ENCODE measurements around the gene POLR3E. TPM values are rescaled to one million over a fixed set of nuclear protein-coding genes. Genes with fewer than 3 reads are reported as not detected.

The POLR3E gene
- total and polyA plus RNA-seq, 2 donors (not counting 3 experiments of a cell fraction or from before 2014, with no cell fraction given) = 48.3 to 62.2 TPM

DNA sequence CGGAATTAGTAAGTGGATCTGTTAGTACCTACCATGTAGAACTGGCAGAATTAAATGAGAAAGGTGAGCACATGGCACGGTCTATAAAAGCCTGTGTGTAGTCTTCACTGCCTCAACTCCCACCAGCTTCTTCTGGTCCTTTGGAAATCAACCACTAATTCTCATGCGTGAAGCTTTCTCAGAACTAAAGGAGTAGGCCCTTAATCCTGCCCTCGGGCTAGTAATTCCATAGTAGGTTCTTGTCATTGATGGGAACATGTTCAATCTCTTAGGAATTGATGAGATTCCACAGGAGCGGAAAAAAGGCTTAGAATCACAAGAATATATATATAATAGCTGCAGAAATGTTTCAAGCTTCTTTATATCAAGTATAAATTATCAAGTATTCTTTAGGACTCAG lies 55.5 kb downstream of the POLR3E start:
- intact Hi-C loops (cut with micrococcal nuclease) (no loop called here), dilution Hi-C loops (cut with MboI; ENCODE audit: extremely low pct_ligation_motif_present, low sequenced_read_pairs) (no loop called here)
- H3K9ac ChIP-seq (replicated peaks; ENCODE audit: extremely low read depth, insufficient read depth, low read length) = no peak overlapping the region

More for the DNA sequence above, 55.5 kb downstream of the POLR3E start:
- CTCF ChIA-PET = interaction anchor here (1.3 to 2.8 kb wide), 5 partner anchors 9 to 50 kb away, joined by 3 to 13 read pairs (median 5); no protein-coding TSS in a partner anchor
- peaks cover 3% of the 10 kb centered on the region for H3K4me1 ChIP-seq (ENCODE audit: control insufficient read depth, extremely low read depth, insufficient read depth, low read length)
- FAIRE-seq (no peak), DNase-seq (ENCODE audit: low read depth, low spot score) (no peak)
- H3K9me1 ChIP-seq (replicated peaks; ENCODE audit: control insufficient read depth, extremely low read depth, insufficient read depth, low read length) = no peaks in the 10 kb centered on the region
- H3K4me2 ChIP-seq (ENCODE audit: insufficient read depth, low read length) = no peak overlapping the region
- H4K20me1 ChIP-seq (replicated peaks; ENCODE audit: control insufficient read depth, extremely low read depth, insufficient read depth, low read length) = no peaks in the 10 kb centered on the region
- POLR2A ChIA-PET = no interaction called here
- H3K9me3 ChIP-seq (replicated peaks; ENCODE audit: control insufficient read depth, insufficient read depth, low read length) = no peaks in the 10 kb centered on the region
- H3K27ac ChIP-seq (ENCODE audit: insufficient read depth, low read depth, low read length) = no peak overlapping the region
- peaks cover 60% of the 10 kb centered on the region for H3K79me2 ChIP-seq (ENCODE audit: control insufficient read depth, insufficient read depth, low read length)
- no peak overlapping the region for H3K4me3 ChIP-seq (replicated peaks in 1 of 3; ENCODE audit: insufficient read depth in 1 of 3, low read depth in 1 of 3, low read length in 3 of 3)
- H3K36me3 ChIP-seq (ENCODE audit: control insufficient read depth in 2 of 2, extremely low read depth in 1 of 2, insufficient read depth in 2 of 2, low read length in 2 of 2) = peaks cover 12 to 18% of the 10 kb centered on the region in 2 experiments
- no TSS peak for BruUV-seq (replicated peaks)
- TF ChIP-seq, protein P1, sequence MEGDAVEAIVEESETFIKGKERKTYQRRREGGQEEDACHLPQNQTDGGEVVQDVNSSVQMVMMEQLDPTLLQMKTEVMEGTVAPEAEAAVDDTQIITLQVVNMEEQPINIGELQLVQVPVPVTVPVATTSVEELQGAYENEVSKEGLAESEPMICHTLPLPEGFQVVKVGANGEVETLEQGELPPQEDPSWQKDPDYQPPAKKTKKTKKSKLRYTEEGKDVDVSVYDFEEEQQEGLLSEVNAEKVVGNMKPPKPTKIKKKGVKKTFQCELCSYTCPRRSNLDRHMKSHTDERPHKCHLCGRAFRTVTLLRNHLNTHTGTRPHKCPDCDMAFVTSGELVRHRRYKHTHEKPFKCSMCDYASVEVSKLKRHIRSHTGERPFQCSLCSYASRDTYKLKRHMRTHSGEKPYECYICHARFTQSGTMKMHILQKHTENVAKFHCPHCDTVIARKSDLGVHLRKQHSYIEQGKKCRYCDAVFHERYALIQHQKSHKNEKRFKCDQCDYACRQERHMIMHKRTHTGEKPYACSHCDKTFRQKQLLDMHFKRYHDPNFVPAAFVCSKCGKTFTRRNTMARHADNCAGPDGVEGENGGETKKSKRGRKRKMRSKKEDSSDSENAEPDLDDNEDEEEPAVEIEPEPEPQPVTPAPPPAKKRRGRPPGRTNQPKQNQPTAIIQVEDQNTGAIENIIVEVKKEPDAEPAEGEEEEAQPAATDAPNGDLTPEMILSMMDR (IDR thresholded peaks at IDR 0.05; ENCODE audit: extremely low read depth in 1 of 2, insufficient read depth in 1 of 2, low read depth in 1 of 2, low read length in 2 of 2) = no peak
- no peak for TF ChIP-seq GATA2 (IDR thresholded peaks at IDR 0.05; ENCODE audit: insufficient read depth, insufficient read length, low read depth, low read length)
- no peak for TF ChIP-seq POLR2A (IDR thresholded peaks at IDR 0.05; ENCODE audit: low read depth, low read length)
- no peak for TF ChIP-seq MYC (IDR thresholded peaks at IDR 0.05; ENCODE audit: low read depth, low read length)
- no peak overlapping the region for H2AFZ ChIP-seq (ENCODE audit: low read depth, low read length)
- H3K27me3 ChIP-seq (ENCODE audit: control insufficient read depth in 2 of 2, insufficient read depth in 2 of 2, low read length in 2 of 2) = no peaks in the 10 kb centered on the region
